Subcutaneous adipose tissue (tissue), 4 donors: ENCODE results near the gene TNFAIP8L3. TPM values are rescaled to one million over a fixed set of nuclear protein-coding genes. Genes with fewer than 3 reads are reported as not detected.

Experiments
- CTCF ChIP-seq: fragments of 450-650 bp; IDR thresholded peaks from one replicate; pipeline ENCODE4 v1.5.1; 2016; ENCODE audit warnings: low read depth, mild to moderate bottlenecking, control low read depth, antibody characterized with exemption, moderate library complexity
- total RNA-seq, 4 donors: library from RNA; depleted of rRNA; stranded (reverse); fragments of >200 nt; gene quantifications; one replicate each; pipeline ENCODE4 v1.1.0, GENCODE V29; 2016

The TNFAIP8L3 gene
- total RNA-seq, 4 donors from 2014 or later: 1.7 to 8.0 (median 4.8) TPM

- no peak for TF ChIP-seq CTCF
These were observed 39.9 kb upstream of the TNFAIP8L3 start for GRCh38 chr15:51134416-51135199.

- no peak for TF ChIP-seq CTCF
These were observed 38.5 kb upstream of the TNFAIP8L3 start for GRCh38 chr15:51133140-51133765.

- TF ChIP-seq CTCF: no peak
These were observed 37.9 kb upstream of the TNFAIP8L3 start for GRCh38 chr15:51132384-51133139.

- no peak for TF ChIP-seq CTCF
These were observed 37.0 kb upstream of the TNFAIP8L3 start for GRCh38 chr15:51131596-51132290.

GRCh38 chr15:51130344-51130743, 35.6 kb upstream of the TNFAIP8L3 start:
- TF ChIP-seq CTCF: no peak

- no peak for TF ChIP-seq CTCF
These were observed 35.0 kb upstream of the TNFAIP8L3 start for GRCh38 chr15:51129535-51130188.
